Fibroblast of skin of scalp (primary cell): ENCODE measurements around the gene PCYT1A.
"Not testable (repeated sequence)": the region's sequence is repeated elsewhere in the genome, so short reads cannot be mapped to it uniquely, and the experiment has no call there.

Experiments
- DNase-seq: peaks from one replicate; pipeline ENCODE4 v3.0.0-alpha.2; 2013

Gene PCYT1A

DNA sequence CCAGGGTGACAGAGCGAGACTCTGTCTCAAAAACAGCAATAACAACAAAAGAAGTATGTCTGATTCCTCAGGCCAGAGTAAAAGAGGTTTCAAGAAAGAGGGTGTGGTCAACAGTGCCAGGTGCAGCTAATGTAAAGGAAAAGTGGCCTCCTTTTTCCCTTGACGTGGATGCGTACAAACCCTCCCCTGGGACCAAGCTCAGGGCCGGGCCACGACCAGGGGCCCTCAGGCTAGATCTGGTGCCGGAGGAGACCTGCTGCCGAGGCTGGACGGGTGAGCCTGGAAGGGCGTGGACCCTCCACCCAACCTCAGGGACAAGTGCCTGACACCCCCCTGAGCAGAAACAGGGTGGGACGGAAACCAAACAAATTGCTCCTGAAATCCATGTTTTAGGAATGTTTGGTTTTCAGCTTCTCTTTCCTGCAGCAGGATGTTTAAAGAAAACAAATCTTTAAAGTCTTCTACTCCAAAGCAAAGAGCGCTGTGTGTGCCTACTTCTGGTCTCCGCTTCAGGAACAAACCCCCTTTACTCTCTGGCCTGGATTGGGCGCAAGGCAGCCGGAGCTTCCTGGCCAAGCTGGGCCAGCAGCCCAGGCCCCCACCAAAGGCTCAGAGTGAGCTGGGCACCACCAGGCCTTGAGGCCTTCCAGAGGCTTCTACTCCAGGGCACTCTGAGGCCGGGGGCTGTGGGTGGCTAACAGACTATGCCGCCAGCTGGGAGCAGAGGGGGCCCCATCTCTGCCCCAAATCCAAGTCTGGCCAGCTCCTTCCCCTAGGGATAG is 97.8 kb downstream of the PCYT1A start:
- DNase-seq, result no peak

DNA sequence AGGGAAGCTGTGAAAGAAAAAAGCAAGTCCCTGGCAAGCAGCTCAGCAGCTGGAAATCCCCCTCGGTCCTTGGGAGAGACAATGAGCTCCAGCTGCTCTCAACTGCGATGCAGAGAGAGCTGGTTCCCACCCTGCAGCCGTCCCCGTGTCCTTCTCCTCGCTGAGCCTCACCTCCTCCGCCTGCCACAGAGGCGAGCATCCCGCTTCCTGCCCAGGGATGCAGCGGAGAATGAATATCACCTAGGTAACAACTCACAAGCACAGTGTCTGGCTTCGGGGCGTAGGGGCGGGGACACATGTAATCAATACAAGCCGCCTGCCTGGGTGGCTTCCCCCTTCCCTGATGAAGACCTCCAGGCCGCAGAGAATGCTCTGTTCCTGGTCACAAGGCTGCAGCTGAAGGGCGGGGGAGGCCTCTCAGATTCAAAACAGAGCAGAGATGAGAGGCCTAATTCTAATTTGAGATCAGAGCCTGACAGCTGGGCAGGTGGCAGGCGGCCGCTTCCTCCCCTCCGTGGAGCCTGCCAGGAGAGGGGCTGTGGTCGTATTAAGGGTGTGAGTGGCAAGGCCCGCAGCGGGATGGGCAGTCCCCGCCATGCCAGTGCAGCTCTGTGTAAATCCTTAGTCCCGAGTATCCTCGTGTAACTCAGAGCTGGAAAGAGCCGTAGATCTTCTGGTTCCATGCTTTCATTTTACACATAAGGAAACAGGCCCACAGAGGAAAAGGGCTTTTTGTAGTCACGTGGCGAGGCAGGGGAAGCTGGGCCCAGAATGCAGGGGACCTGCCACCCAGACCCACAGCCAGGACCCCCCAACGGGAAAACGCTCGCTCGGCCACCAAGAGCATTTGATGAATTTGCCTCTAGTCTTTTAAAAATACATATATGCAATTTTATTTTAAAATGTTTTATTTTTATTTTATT is 100.6 kb downstream of the PCYT1A start:
- no peak for DNase-seq

DNA sequence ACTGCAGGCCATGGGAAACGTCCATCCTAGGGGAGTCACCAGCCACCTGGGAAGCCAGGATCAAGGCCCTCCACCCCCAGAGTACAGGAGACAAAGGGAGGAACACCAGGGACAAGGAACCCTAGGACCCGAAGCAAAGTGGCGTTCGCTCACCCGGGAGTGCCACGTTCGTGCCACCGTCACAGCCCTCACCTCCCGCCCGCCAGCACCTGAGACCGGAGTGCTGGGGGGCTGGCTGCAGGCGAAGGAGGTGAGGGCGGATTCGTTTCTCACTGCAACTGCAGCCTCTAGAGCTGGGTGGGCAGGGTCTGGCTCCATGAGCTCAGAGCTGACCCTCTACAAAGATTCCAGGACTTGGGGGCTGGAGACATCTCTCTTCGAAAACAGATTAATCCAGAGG is 102.6 kb downstream of the PCYT1A start:
- DNase-seq, result no peak

GRCh38 chr3:196184169-196184432 is 103.4 kb downstream of the PCYT1A start:
- not testable (repeated sequence) for DNase-seq

DNA sequence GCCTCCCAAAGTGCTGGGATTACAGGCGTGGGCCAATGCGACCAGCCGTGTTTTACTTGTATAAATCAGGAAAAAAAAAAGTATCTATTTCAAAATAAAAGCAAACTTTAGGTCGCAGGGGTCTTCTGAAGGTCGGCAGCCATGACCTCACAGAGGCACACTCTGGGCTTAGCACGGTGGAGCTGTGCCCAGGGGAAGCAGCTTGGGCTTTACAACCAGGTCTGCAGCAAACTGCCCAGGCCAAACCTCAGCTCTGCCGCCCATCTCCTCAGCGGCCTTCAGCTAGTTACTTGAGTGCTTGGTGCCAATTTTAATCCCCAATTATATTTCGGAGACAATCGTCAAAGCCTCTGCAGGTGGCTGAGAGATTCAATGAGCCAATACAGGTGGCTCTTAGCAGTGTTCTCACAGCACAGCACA is 106.4 kb downstream of the PCYT1A start:
- no peak for DNase-seq

- no peak for DNase-seq
Observed at GRCh38 chr3:196180346-196180745, 107.2 kb downstream of the PCYT1A start.
